HFFc6 (cell line): ENCODE measurements around the gene CLCN4. TPM values are rescaled to one million over a fixed set of nuclear protein-coding genes. Genes with fewer than 3 reads are reported as not detected.

Experiments used
- DNase-seq: peaks from one replicate; pipeline ENCODE4 v3.0.0-alpha.2; 2018
- H3K27ac Mint-ChIP-seq: 2 replicates; pipeline ENCODE4 v1.8.0; 2020; ENCODE audit warnings: mild to moderate bottlenecking, mixed read lengths
- H3K27me3 Mint-ChIP-seq: 2 replicates; pipeline ENCODE4 v1.8.0; 2021; ENCODE audit warnings: mild to moderate bottlenecking, moderate library complexity, mixed read lengths; ENCODE audit not compliant: insufficient read depth
- H3K36me3 Mint-ChIP-seq: 2 replicates; pipeline ENCODE4 v1.8.0; 2021; ENCODE audit warnings: low read depth, mixed read lengths
- H3K4me1 Mint-ChIP-seq: 2 replicates; pipeline ENCODE4 v1.8.0; 2020; ENCODE audit warnings: low read depth, mixed read lengths
- H3K4me3 Mint-ChIP-seq: 2 replicates; pipeline ENCODE4 v1.8.0; 2020; ENCODE audit warnings: mild to moderate bottlenecking, moderate library complexity, mixed read lengths
- H3K9me3 Mint-ChIP-seq: 2 replicates; pipeline ENCODE4 v1.8.0; 2020; ENCODE audit warnings: mild to moderate bottlenecking, mixed read lengths
- total RNA-seq, 6 experiments: library from RNA; stranded (reverse); fragmentation: NEBNext Ultra II Directional; extraction: Animal tissue kit (Norgen Biotek cat#: 25700); gene quantifications; 2 replicates in 1 of 6; 3 replicates in 5 of 6; pipeline ENCODE4 v1.2.3, GENCODE V29; 2021
- TF ChIP-seq, protein P1 (sequence below): fragments of 200-600 bp; sonication (generic); IDR thresholded peaks from 2 replicates; pipeline ENCODE4 v1.5.0; 2021; ENCODE audit warnings: antibody characterized with exemption, mild to moderate bottlenecking

The CLCN4 gene
- total RNA-seq, 6 experiments from 2014 or later = 0.14 to 0.17 TPM; not detected in 4

DNA sequence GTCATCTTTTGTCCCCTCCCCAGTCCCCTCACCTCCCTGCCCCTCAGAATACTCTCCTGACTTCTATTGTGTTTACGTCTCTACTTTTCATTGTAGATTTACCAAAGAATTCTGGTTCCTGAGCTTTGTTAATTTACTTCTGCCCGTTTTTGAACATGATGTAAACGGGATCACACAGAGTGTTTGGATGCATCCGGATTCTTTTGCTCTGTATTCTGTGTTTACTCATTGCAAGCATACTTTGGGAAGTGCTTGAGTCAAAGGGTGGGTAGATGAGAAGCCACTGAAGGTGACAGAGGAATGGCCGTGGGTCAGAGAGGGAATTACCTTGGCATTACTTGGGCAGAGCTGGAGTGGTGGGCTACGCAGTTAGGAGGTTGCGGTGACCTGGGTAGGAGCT is 18.0 kb downstream of the CLCN4 start:
- Mint-ChIP-seq H3K27me3 (peaks cover 2% of the 10 kb centered on the region), H3K4me3 (peak overlapping the region; percentile 13; the same call in 1 of the 2 replicates), H3K9me3 (no peaks in the 10 kb centered on the region), H3K36me3 (no peaks in the 10 kb centered on the region), H3K4me1 (peaks cover 18% of the 10 kb centered on the region), H3K27ac (peak overlapping the region; percentile 70)
- DNase-seq = no peak
- TF ChIP-seq, protein P1, sequence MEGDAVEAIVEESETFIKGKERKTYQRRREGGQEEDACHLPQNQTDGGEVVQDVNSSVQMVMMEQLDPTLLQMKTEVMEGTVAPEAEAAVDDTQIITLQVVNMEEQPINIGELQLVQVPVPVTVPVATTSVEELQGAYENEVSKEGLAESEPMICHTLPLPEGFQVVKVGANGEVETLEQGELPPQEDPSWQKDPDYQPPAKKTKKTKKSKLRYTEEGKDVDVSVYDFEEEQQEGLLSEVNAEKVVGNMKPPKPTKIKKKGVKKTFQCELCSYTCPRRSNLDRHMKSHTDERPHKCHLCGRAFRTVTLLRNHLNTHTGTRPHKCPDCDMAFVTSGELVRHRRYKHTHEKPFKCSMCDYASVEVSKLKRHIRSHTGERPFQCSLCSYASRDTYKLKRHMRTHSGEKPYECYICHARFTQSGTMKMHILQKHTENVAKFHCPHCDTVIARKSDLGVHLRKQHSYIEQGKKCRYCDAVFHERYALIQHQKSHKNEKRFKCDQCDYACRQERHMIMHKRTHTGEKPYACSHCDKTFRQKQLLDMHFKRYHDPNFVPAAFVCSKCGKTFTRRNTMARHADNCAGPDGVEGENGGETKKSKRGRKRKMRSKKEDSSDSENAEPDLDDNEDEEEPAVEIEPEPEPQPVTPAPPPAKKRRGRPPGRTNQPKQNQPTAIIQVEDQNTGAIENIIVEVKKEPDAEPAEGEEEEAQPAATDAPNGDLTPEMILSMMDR = no peak

DNA sequence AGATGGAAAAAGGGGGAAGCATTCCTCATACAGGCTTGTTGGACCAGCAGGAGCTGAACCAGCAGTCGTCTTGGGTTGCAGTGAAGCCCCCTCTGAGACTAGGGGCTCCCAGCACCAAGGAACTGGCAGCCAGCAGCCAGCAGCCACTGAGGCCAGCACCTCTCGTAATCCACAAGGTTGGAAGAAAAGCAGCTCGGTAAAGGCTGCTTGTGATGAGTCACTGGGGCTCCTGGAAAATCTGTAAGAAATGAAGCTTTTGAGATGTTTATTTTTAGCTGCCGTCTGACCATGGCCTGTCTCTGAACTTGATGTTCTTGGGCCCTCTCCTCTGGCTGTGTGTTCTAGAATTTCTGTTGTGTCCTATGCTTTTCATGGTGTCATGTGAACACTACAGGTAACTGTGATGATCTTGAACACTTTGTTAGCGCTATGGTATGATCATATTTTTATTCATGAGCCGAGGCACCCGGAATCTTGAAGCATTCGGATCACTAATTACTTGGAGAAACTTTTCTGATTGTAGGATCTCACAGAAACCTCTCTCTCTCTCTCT is 18.6 kb downstream of the CLCN4 start:
- TF ChIP-seq, protein P1 = no peak
- Mint-ChIP-seq H3K27me3 (peaks cover 2% of the 10 kb centered on the region), H3K4me3 (no peak overlapping the region; the same call in 1 of the 2 replicates), H3K27ac (no peak overlapping the region), H3K4me1 (peaks cover 18% of the 10 kb centered on the region), H3K9me3 (no peaks in the 10 kb centered on the region), H3K36me3 (no peaks in the 10 kb centered on the region)
- DNase-seq = peak; percentile 28

DNA sequence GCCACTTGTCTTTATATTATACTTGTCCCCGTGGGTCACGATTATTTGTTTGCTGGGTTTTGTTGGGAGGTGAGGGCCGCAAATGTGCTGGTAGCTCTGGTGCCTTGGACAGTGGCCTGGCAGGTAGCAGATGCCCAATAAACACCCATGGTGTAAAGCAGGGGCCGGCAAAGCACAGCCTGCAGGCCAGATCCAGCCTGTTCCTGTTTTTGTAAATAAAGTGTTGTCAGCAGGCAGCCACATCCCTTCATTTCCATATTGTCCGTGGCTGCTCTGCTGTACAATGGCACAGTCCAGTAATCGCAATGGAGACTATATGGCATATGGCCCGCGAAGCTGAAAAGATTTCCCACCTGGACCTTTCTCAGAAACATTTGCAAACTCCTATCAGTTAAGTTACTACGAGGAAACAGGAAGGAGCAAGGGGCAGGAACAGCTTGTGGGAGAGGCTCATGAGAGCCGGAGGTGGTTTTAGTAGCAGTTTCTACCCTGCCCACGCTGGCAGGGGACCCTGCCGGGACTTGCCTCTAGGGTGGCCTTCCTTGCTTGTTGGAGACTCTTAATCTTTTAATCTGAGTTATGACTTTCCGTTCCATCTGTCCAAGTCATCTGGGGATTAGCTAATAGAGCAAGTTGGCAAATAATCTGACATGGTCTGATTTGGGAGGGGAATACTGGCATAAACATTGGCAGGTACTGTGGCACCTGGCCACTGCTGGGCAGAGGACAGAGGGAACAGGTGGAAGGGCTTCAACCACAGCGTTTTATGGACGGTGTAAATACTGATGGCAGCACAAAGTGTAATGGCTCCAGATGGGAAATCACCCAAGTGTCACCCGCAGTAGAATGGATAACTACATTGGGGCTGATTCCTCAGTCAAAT is 19.6 kb downstream of the CLCN4 start:
- H3K36me3 Mint-ChIP-seq = no peaks in the 10 kb centered on the region
- no peaks in the 10 kb centered on the region for H3K9me3 Mint-ChIP-seq
- H3K27ac Mint-ChIP-seq = no peak overlapping the region
- H3K27me3 Mint-ChIP-seq = peaks cover 2% of the 10 kb centered on the region
- no peak overlapping the region for H3K4me3 Mint-ChIP-seq
- TF ChIP-seq, protein P1 = no peak
- DNase-seq = no peak
- H3K4me1 Mint-ChIP-seq = peaks cover 18% of the 10 kb centered on the region

DNA sequence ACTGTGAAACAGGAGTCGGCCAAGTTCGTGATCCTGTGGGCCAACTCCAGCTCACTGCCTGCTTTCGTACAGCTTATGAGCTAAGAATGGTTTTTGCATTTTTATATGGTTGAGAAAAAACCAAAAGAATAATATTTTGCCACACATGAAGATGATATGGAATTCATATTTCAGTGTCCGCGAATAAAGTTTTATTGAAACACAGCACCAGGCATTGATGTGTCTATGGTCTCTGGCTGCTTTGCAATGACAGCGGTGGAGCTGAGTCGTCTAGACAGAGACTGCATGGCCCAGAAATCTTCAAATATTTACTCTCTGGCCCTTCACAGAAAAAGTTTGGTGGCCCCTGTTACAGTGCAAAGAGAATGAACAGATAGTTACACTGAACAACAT is 20.2 kb downstream of the CLCN4 start:
- H3K27me3 Mint-ChIP-seq = peaks cover 3% of the 10 kb centered on the region
- no peak for DNase-seq
- H3K9me3 Mint-ChIP-seq = no peaks in the 10 kb centered on the region
- TF ChIP-seq, protein P1 = no peak
- no peaks in the 10 kb centered on the region for H3K36me3 Mint-ChIP-seq
- no peak overlapping the region for H3K4me3 Mint-ChIP-seq
- no peak overlapping the region for H3K27ac Mint-ChIP-seq
- peaks cover 18% of the 10 kb centered on the region for H3K4me1 Mint-ChIP-seq

DNA sequence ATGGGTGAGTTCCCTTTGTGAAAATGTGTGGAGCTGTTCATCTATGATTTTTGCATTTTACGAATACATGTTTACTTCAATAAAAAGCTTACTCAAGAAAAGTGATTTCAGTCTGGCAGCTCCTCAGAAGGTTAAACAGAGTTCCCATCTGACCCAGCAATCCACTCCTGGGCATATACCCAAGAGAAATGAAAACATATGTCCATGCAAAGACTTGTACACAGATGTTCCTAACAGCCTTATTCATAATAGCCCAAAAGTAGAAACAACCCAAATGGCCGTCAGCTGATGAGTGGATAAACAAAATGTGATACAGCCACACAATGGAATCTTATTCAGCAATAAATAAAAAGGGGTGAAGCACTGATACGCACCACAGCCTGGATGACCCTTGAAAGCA is 20.8 kb downstream of the CLCN4 start:
- TF ChIP-seq, protein P1 = no peak
- Mint-ChIP-seq H3K4me3 (no peak overlapping the region), H3K27ac (no peak overlapping the region), H3K9me3 (no peaks in the 10 kb centered on the region), H3K27me3 (peaks cover 5% of the 10 kb centered on the region), H3K4me1 (peaks cover 18% of the 10 kb centered on the region), H3K36me3 (no peaks in the 10 kb centered on the region)
- DNase-seq = no peak
